Measurements from ENCODE around the gene SEC14L5.

GRCh38 chr16:4990415-4990814, 32.3 kb downstream of the SEC14L5 start:
- TF ChIP-seq EZH2 (IDR thresholded peaks at IDR 0.05; ENCODE audit: borderline replicate concordance) = no peak
- no peak for TF ChIP-seq CTCF (IDR thresholded peaks at IDR 0.05; ENCODE audit: poor library complexity)
